Prostate gland (tissue), 2 donors: Measurements from ENCODE around the gene PCGF2.

Source experiments
- CTCF ChIP-seq, 4 experiments: fragments of 200-600 bp in 2 of 4; fragments of 450-650 bp in 2 of 4; sonication (generic) in 2 of 4; IDR thresholded peaks; 1 replicate in 3 of 4; 2 replicates in 1 of 4; pipeline ENCODE4 v1.5.1; 2016 to 2019; ENCODE audit warnings: antibody characterized with exemption in 4 of 4, mild to moderate bottlenecking in 2 of 4, moderate library complexity in 2 of 4
- POLR2AphosphoS5 ChIP-seq: sonication (generic); formaldehyde crosslinking; IDR thresholded peaks from one replicate; pipeline ENCODE4 v1.6.1; 2017; ENCODE audit warnings: antibody characterized with exemption

GRCh38 chr17:38710985-38711384 is 37.2 kb downstream of the PCGF2 start:
- no peak for TF ChIP-seq CTCF (IDR thresholded peaks at IDR 0.05)
- no peak for TF ChIP-seq POLR2AphosphoS5
